Ovary (tissue), 3 donors: ENCODE results near the gene ADAMTS17.

Experiments
- EP300 ChIP-seq: sonication (generic); formaldehyde crosslinking; IDR thresholded peaks from one replicate; pipeline ENCODE4 v1.6.1; 2017; ENCODE audit warnings: antibody characterized with exemption
- POLR2A ChIP-seq: fragments of 450-650 bp; IDR thresholded peaks from one replicate; pipeline ENCODE4 v1.6.1; 2017; ENCODE audit warnings: antibody characterized with exemption, mild to moderate bottlenecking, moderate library complexity
- TF ChIP-seq, protein P1 (sequence below), 3 donors: fragments of 450-650 bp in 2 of 3; fragments of 200-600 bp in 1 of 3; IDR thresholded peaks; one replicate each; pipeline versions ENCODE4 v1.5.1 to v1.8.0; 2016 to 2022; ENCODE audit warnings: antibody characterized with exemption in 3 of 3, mild to moderate bottlenecking in 1 of 3
- donor health status: DM: no; HTN: no; CAD: no.

DNA sequence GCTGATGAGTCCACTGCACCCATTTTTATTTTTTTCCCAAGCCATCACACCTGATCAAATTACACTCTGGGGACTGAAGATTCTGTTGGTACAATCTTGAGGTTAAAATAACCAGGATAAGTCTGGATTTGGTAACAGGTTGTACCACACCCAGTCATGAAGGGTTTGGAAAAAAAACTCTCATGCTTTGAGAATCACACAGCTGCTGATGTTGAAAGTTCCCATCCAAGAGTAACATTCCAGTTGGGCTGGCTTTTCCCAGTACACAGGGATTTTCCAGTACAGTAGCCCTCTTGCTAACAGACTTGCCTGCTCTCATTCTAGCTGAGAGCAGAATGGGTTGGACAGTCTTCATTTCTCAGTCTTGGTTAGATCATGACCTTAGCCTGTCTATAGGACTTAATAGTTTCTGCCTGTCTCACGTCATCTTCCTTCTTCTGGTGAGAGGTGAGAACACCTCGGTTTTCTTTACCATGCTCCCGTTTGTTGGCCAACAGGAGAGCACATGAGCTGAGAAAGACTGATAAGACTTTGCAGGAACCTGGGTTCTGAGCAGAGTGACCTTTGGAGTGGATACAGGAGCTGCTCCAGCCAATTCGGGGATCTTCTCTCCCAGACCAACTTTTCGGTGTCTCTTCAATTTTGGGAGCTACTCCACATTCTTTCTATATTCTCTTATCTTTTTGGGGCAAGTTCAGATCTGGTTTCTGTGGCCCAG is 308.5 kb downstream of the ADAMTS17 start:
- TF ChIP-seq POLR2A (no peak), EP300 (no peak)
- TF ChIP-seq, protein P1, sequence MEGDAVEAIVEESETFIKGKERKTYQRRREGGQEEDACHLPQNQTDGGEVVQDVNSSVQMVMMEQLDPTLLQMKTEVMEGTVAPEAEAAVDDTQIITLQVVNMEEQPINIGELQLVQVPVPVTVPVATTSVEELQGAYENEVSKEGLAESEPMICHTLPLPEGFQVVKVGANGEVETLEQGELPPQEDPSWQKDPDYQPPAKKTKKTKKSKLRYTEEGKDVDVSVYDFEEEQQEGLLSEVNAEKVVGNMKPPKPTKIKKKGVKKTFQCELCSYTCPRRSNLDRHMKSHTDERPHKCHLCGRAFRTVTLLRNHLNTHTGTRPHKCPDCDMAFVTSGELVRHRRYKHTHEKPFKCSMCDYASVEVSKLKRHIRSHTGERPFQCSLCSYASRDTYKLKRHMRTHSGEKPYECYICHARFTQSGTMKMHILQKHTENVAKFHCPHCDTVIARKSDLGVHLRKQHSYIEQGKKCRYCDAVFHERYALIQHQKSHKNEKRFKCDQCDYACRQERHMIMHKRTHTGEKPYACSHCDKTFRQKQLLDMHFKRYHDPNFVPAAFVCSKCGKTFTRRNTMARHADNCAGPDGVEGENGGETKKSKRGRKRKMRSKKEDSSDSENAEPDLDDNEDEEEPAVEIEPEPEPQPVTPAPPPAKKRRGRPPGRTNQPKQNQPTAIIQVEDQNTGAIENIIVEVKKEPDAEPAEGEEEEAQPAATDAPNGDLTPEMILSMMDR (IDR thresholded peaks at IDR 0.05): no peak
